Nephron progenitor cell (in vitro differentiated cells): Measurements from ENCODE around the gene DHX30.
A peak's percentile ranks its signal among the peaks of the same experiment; 100 is the strongest.

Experiments used
- DNase-seq: peaks from one replicate; pipeline ENCODE4 v3.0.0; 2021
- H3K27ac Mint-ChIP-seq: 2 replicates; pipeline ENCODE4 v1.8.0; 2021; ENCODE audit warnings: mild to moderate bottlenecking, moderate library complexity, mixed read lengths
- H3K27me3 Mint-ChIP-seq: 2 replicates; pipeline ENCODE4 v1.8.0; 2021; ENCODE audit warnings: mild to moderate bottlenecking, low read depth, mixed read lengths; ENCODE audit not compliant: poor library complexity
- H3K36me3 Mint-ChIP-seq: 2 replicates; pipeline ENCODE4 v1.8.0; 2021; ENCODE audit warnings: low read depth, mixed read lengths
- H3K4me1 Mint-ChIP-seq: 2 replicates; pipeline ENCODE4 v1.8.0; 2021; ENCODE audit warnings: mixed read lengths
- H3K4me3 Mint-ChIP-seq: 2 replicates; pipeline ENCODE4 v1.8.0; 2021; ENCODE audit warnings: mild to moderate bottlenecking, moderate library complexity, mixed read lengths
- H3K9me3 Mint-ChIP-seq: 2 replicates; pipeline ENCODE4 v1.8.0; 2021; ENCODE audit warnings: mild to moderate bottlenecking, moderate library complexity, mixed read lengths
- TF ChIP-seq, protein P1 (sequence below): fragments of 200-600 bp; sonication (generic); IDR thresholded peaks from 2 replicates; pipeline ENCODE4 v1.5.0; 2021; ENCODE audit warnings: antibody characterized with exemption

DHX30 gene

DNA sequence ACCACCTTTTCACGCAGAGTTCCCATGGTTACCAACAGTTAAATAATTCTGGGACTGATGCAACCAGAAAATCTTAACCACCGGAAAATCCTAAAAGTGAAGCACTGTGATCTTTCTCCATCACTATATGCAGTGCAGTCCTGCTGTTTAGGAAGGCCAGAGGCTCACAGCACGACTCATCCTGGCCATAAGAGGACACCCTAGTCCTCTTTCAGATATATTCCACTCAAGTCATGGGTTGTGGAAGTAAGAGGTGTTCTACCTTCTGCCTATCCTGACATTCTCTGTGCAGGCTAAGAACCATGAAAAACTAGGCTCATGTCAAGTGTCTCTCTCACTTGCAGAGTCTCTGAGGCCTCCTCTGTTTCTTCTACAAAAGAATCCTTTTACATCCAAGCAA, 67.2 kb downstream of the DHX30 start:
- TF ChIP-seq, protein P1, sequence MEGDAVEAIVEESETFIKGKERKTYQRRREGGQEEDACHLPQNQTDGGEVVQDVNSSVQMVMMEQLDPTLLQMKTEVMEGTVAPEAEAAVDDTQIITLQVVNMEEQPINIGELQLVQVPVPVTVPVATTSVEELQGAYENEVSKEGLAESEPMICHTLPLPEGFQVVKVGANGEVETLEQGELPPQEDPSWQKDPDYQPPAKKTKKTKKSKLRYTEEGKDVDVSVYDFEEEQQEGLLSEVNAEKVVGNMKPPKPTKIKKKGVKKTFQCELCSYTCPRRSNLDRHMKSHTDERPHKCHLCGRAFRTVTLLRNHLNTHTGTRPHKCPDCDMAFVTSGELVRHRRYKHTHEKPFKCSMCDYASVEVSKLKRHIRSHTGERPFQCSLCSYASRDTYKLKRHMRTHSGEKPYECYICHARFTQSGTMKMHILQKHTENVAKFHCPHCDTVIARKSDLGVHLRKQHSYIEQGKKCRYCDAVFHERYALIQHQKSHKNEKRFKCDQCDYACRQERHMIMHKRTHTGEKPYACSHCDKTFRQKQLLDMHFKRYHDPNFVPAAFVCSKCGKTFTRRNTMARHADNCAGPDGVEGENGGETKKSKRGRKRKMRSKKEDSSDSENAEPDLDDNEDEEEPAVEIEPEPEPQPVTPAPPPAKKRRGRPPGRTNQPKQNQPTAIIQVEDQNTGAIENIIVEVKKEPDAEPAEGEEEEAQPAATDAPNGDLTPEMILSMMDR, result no peak
- DNase-seq, result no peak
- peaks cover 71% of the 10 kb centered on the region for H3K36me3 Mint-ChIP-seq
- no peaks in the 10 kb centered on the region for H3K27me3 Mint-ChIP-seq
- peaks cover 9% of the 10 kb centered on the region for H3K4me1 Mint-ChIP-seq
- H3K27ac Mint-ChIP-seq, result no peak overlapping the region
- H3K4me3 Mint-ChIP-seq, result no peak overlapping the region
- no peaks in the 10 kb centered on the region for H3K9me3 Mint-ChIP-seq

DNA sequence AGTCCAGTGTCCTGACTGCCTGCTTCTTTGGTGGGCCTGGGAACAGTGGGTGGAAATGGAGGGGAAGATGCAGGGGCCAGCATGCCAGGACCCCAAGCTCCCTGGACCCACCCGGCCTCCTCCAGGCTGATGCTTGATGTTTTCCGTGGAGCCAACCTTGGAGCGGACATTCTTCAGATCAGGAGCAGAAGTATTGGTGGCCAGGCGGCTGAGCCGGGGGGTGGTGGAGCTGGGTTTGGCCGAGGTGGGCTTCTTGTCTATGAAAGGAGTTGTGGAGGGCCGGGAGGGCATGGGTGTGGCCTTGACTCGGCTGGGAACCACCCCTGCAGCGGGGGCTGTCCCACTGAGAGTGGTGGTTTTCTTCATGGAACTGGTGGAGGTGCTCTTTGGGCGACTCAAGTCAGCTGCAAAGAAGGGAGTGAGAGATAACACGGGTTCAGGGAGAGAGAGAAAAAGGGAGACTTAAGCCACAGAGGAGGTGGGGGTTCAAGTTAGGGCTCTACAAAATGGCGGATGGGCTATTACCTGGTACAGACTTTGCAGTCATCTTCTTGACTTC, 67.8 kb downstream of the DHX30 start:
- H3K27me3 Mint-ChIP-seq, result no peaks in the 10 kb centered on the region
- TF ChIP-seq, protein P1, result no peak
- peaks cover 12% of the 10 kb centered on the region for H3K4me1 Mint-ChIP-seq
- peaks cover 71% of the 10 kb centered on the region for H3K36me3 Mint-ChIP-seq
- no peak overlapping the region for H3K4me3 Mint-ChIP-seq
- H3K27ac Mint-ChIP-seq, result peak overlapping the region; percentile 64
- H3K9me3 Mint-ChIP-seq, result no peaks in the 10 kb centered on the region
- DNase-seq, result no peak

DNA sequence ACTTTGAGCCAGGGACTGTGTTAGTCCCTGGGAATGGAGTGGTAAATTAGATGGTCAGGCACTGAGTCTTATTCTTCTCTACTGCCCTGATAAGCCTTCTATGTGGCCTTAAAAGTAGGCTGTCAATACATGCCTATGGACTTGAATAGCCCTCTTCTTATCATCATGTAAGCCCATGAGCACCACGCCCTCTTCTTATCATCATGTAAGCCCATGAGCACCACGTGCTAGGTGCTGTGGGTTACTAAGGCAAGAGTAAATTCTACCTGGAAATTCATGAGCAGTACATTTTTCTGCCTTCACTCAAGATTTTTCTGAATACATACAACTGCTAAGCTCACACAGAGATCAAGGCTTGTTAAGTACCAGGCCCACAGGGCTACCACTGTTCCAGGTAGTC, 68.5 kb downstream of the DHX30 start:
- TF ChIP-seq, protein P1, result no peak
- no peak overlapping the region for H3K4me3 Mint-ChIP-seq
- peaks cover 65% of the 10 kb centered on the region for H3K36me3 Mint-ChIP-seq
- no peaks in the 10 kb centered on the region for H3K27me3 Mint-ChIP-seq
- H3K27ac Mint-ChIP-seq, result no peak overlapping the region
- DNase-seq, result no peak
- no peaks in the 10 kb centered on the region for H3K9me3 Mint-ChIP-seq
- peaks cover 12% of the 10 kb centered on the region for H3K4me1 Mint-ChIP-seq

DNA sequence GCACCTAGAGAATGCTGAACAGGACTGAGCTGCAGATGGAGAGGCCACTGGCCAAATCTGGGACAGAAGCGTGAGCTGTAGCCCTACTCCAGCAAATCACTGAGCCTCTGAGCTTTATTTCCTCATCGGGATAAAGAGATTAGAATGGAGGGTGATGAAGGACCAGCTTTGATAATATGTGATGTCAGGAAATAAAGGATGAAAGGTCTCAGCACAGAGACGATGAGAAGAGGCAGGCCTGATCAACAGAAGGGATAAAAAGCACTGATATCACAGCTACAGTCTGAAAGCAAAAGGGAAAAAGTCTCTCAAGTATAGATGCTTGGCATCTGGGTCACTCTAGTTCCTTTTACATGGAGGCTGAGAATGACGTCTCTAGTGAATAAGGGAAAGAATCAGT, 70.0 kb downstream of the DHX30 start:
- no peak overlapping the region for H3K4me3 Mint-ChIP-seq
- TF ChIP-seq, protein P1, result no peak
- no peaks in the 10 kb centered on the region for H3K27me3 Mint-ChIP-seq
- no peak for DNase-seq
- peak overlapping the region; percentile 89 for H3K27ac Mint-ChIP-seq
- H3K4me1 Mint-ChIP-seq, result peaks cover 12% of the 10 kb centered on the region
- no peaks in the 10 kb centered on the region for H3K9me3 Mint-ChIP-seq
- H3K36me3 Mint-ChIP-seq, result peaks cover 61% of the 10 kb centered on the region

DNA sequence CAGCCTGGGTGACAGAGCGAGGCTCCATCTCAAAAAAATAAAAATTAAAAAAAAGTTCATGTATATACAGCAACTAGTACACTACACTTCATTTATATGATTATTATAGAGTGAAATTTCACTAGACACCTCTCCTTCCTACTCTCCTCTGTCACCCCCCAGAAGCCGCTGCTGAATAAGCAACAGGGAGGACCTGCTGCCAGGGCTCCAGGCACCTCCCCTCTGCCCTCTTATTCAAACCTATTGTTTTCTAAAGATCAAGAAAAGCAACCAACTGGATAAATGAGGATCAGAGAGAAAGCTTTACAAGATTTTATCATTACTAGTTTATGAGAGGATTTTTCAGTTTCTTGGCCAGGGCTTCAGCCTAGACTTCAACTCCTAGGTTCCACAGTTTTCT, 71.5 kb downstream of the DHX30 start:
- Mint-ChIP-seq H3K27ac (peak overlapping the region; percentile 40), H3K27me3 (no peaks in the 10 kb centered on the region), H3K36me3 (peaks cover 51% of the 10 kb centered on the region), H3K9me3 (no peaks in the 10 kb centered on the region), H3K4me1 (peaks cover 12% of the 10 kb centered on the region), H3K4me3 (no peak overlapping the region)
- TF ChIP-seq, protein P1, result no peak
- DNase-seq, result no peak

DNA sequence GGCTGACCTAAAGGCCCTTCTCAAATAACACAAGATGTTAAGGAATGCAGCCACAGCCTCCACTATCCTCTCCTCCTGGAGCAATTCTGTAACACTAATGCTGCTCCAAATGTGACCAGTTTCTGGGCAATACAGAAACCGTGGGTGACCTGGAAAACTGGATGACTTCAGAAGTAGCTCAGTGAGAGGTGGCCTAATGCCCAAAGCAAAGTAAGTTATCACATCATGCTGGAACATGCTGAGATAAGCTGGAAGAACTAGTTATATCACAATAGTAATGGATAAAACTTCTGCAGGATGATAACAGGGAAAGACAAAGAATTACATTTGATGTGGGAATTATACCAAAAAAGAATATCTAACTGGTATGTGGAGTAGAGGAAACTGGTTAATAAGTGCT, 72.0 kb downstream of the DHX30 start:
- Mint-ChIP-seq H3K4me1 (peaks cover 12% of the 10 kb centered on the region), H3K27ac (peak overlapping the region; percentile 40), H3K9me3 (no peaks in the 10 kb centered on the region), H3K27me3 (no peaks in the 10 kb centered on the region), H3K4me3 (no peak overlapping the region), H3K36me3 (peaks cover 46% of the 10 kb centered on the region)
- TF ChIP-seq, protein P1, result no peak
- DNase-seq, result no peak
